GM18498 (cell line): ENCODE measurements around the gene PPP2R1B.
A peak's percentile ranks its signal among the peaks of the same experiment; 100 is the strongest.
"Not testable (repeated sequence)": the region's sequence is repeated elsewhere in the genome, so short reads cannot be mapped to it uniquely, and the experiment has no call there.

Source experiments
- ATAC-seq: cut with Tn5 transposase; IDR thresholded peaks from one replicate; pipeline ENCODE4 v1.9.1; 2021; ENCODE audit warnings: mild to moderate bottlenecking, moderate library complexity; ENCODE audit not compliant: unreplicated experiment

PPP2R1B gene

GRCh38 chr11:111784311-111784710 is 18.1 kb upstream of the PPP2R1B start:
- not testable (repeated sequence) for ATAC-seq

GRCh38 chr11:111782109-111782741 is 16.0 kb upstream of the PPP2R1B start:
- ATAC-seq: no peak

- ATAC-seq: no peak
Observed at GRCh38 chr11:111779118-111779517, 12.9 kb upstream of the PPP2R1B start.

- no peak for ATAC-seq
Observed at GRCh38 chr11:111778047-111778558, 11.9 kb upstream of the PPP2R1B start.

GRCh38 chr11:111777094-111778046 is 11.2 kb upstream of the PPP2R1B start:
- peak; percentile 71 for ATAC-seq

GRCh38 chr11:111776398-111777093 is 10.4 kb upstream of the PPP2R1B start:
- ATAC-seq: peak; percentile 97

GRCh38 chr11:111774955-111775710 is 8.9 kb upstream of the PPP2R1B start:
- ATAC-seq: no peak

- no peak for ATAC-seq
Observed at GRCh38 chr11:111772535-111772934, 6.3 kb upstream of the PPP2R1B start.

- ATAC-seq: not testable (repeated sequence)
Observed at GRCh38 chr11:111771205-111771604, 5.0 kb upstream of the PPP2R1B start.

GRCh38 chr11:111770581-111771134 is 4.5 kb upstream of the PPP2R1B start:
- no peak for ATAC-seq

GRCh38 chr11:111766834-111767142 is 599 bp upstream of the PPP2R1B start:
- ATAC-seq: no peak

- ATAC-seq: peak; percentile 43
Observed at GRCh38 chr11:111765320-111765983, 737 bp downstream of the PPP2R1B start.

- ATAC-seq: no peak
Observed at GRCh38 chr11:111764621-111765020, 1.6 kb downstream of the PPP2R1B start.

- ATAC-seq: no peak
Observed at GRCh38 chr11:111762981-111763643, 3.1 kb downstream of the PPP2R1B start.

GRCh38 chr11:111762526-111762925 is 3.7 kb downstream of the PPP2R1B start:
- ATAC-seq: no peak

- ATAC-seq: no peak
Observed at GRCh38 chr11:111761036-111761435, 5.2 kb downstream of the PPP2R1B start.

- no peak for ATAC-seq
Observed at GRCh38 chr11:111759778-111760407, 6.3 kb downstream of the PPP2R1B start.

- no peak for ATAC-seq
Observed at GRCh38 chr11:111759376-111759775, 6.8 kb downstream of the PPP2R1B start.

GRCh38 chr11:111756097-111756496 is 10.1 kb downstream of the PPP2R1B start:
- no peak for ATAC-seq
